IPS-15b (cell line): ENCODE measurements around the gene ULK4.

Experiments used
- H3K27me3 ChIP-seq: one replicate; pipeline ENCODE4 v1.6.1; 2013; ENCODE audit warnings: low read length; ENCODE audit not compliant: control insufficient read depth, insufficient read depth
- H3K36me3 ChIP-seq: one replicate; pipeline ENCODE4 v1.6.1; 2013; ENCODE audit warnings: low read length; ENCODE audit not compliant: control insufficient read depth, insufficient read depth
- H3K4me1 ChIP-seq: one replicate; pipeline ENCODE4 v1.6.1; 2013; ENCODE audit warnings: mild to moderate bottlenecking, low read length; ENCODE audit not compliant: control insufficient read depth, insufficient read depth
- H3K4me3 ChIP-seq: one replicate; pipeline ENCODE4 v1.5.1; 2013; ENCODE audit warnings: low read depth, low read length
- H3K9ac ChIP-seq: one replicate; pipeline ENCODE4 v1.6.1; 2013; ENCODE audit warnings: low read depth, mild to moderate bottlenecking, low read length
- H3K9me3 ChIP-seq: one replicate; pipeline ENCODE4 v1.6.1; 2013; ENCODE audit warnings: mild to moderate bottlenecking, low read length; ENCODE audit not compliant: control insufficient read depth, insufficient read depth

ULK4 gene

GRCh38 chr3:41955192-41955591 is 6.7 kb downstream of the ULK4 start:
- Histone ChIP-seq H3K36me3 (no peaks in the 10 kb centered on the region), H3K9me3 (no peaks in the 10 kb centered on the region), H3K4me1 (no peaks in the 10 kb centered on the region), H3K9ac (no peak overlapping the region), H3K4me3 (no peak overlapping the region), H3K27me3 (no peaks in the 10 kb centered on the region)

- Histone ChIP-seq H3K36me3 (no peaks in the 10 kb centered on the region), H3K4me1 (no peaks in the 10 kb centered on the region), H3K27me3 (no peaks in the 10 kb centered on the region), H3K9me3 (no peaks in the 10 kb centered on the region), H3K4me3 (no peak overlapping the region), H3K9ac (no peak overlapping the region)
Measured at GRCh38 chr3:41943311-41943843, 18.5 kb downstream of the ULK4 start.

GRCh38 chr3:41940393-41940792 is 21.5 kb downstream of the ULK4 start:
- no peak overlapping the region for H3K9ac ChIP-seq
- H3K4me1 ChIP-seq = no peaks in the 10 kb centered on the region
- H3K36me3 ChIP-seq = no peaks in the 10 kb centered on the region
- no peak overlapping the region for H3K4me3 ChIP-seq
- H3K9me3 ChIP-seq = no peaks in the 10 kb centered on the region
- no peaks in the 10 kb centered on the region for H3K27me3 ChIP-seq

GRCh38 chr3:41936384-41936783 is 25.5 kb downstream of the ULK4 start:
- Histone ChIP-seq H3K9me3 (no peaks in the 10 kb centered on the region), H3K4me3 (no peak overlapping the region), H3K36me3 (no peaks in the 10 kb centered on the region), H3K27me3 (no peaks in the 10 kb centered on the region), H3K4me1 (no peaks in the 10 kb centered on the region), H3K9ac (no peak overlapping the region)

GRCh38 chr3:41933154-41933676 is 28.7 kb downstream of the ULK4 start:
- H3K27me3 ChIP-seq = no peaks in the 10 kb centered on the region
- no peaks in the 10 kb centered on the region for H3K9me3 ChIP-seq
- H3K9ac ChIP-seq = no peak overlapping the region
- no peaks in the 10 kb centered on the region for H3K36me3 ChIP-seq
- no peaks in the 10 kb centered on the region for H3K4me1 ChIP-seq
- H3K4me3 ChIP-seq = no peak overlapping the region

GRCh38 chr3:41932464-41932863 is 29.4 kb downstream of the ULK4 start:
- no peaks in the 10 kb centered on the region for H3K36me3 ChIP-seq

GRCh38 chr3:41920406-41920965 is 41.4 kb downstream of the ULK4 start:
- Histone ChIP-seq H3K9ac (no peak overlapping the region), H3K36me3 (no peaks in the 10 kb centered on the region), H3K4me1 (no peaks in the 10 kb centered on the region), H3K9me3 (no peaks in the 10 kb centered on the region), H3K4me3 (no peak overlapping the region), H3K27me3 (no peaks in the 10 kb centered on the region)

More at GRCh38 chr3:41932464-41932863, 29.4 kb downstream of the ULK4 start:
- H3K9me3 ChIP-seq = no peaks in the 10 kb centered on the region
- no peaks in the 10 kb centered on the region for H3K4me1 ChIP-seq
- no peak overlapping the region for H3K4me3 ChIP-seq
- H3K9ac ChIP-seq = no peak overlapping the region
- H3K27me3 ChIP-seq = no peaks in the 10 kb centered on the region

GRCh38 chr3:41915353-41915752 is 46.5 kb downstream of the ULK4 start:
- no peaks in the 10 kb centered on the region for H3K36me3 ChIP-seq
- H3K9ac ChIP-seq = no peak overlapping the region
- H3K27me3 ChIP-seq = no peaks in the 10 kb centered on the region
- H3K4me1 ChIP-seq = no peaks in the 10 kb centered on the region
- H3K9me3 ChIP-seq = no peaks in the 10 kb centered on the region
- H3K4me3 ChIP-seq = no peak overlapping the region

- Histone ChIP-seq H3K9ac (no peak overlapping the region), H3K36me3 (no peaks in the 10 kb centered on the region), H3K9me3 (no peaks in the 10 kb centered on the region), H3K4me1 (no peaks in the 10 kb centered on the region), H3K27me3 (no peaks in the 10 kb centered on the region), H3K4me3 (no peak overlapping the region)
Measured at GRCh38 chr3:41912280-41912679, 49.6 kb downstream of the ULK4 start.

GRCh38 chr3:41907330-41908073 is 54.4 kb downstream of the ULK4 start:
- Histone ChIP-seq H3K9ac (no peak overlapping the region), H3K36me3 (no peaks in the 10 kb centered on the region), H3K4me1 (no peaks in the 10 kb centered on the region), H3K27me3 (no peaks in the 10 kb centered on the region), H3K4me3 (no peak overlapping the region), H3K9me3 (no peaks in the 10 kb centered on the region)

GRCh38 chr3:41900265-41900664 is 61.6 kb downstream of the ULK4 start:
- Histone ChIP-seq H3K4me1 (no peaks in the 10 kb centered on the region), H3K9ac (no peak overlapping the region), H3K27me3 (no peaks in the 10 kb centered on the region), H3K36me3 (no peaks in the 10 kb centered on the region), H3K4me3 (no peak overlapping the region), H3K9me3 (no peaks in the 10 kb centered on the region)

- no peaks in the 10 kb centered on the region for H3K27me3 ChIP-seq
- no peaks in the 10 kb centered on the region for H3K4me1 ChIP-seq
- H3K9me3 ChIP-seq = no peaks in the 10 kb centered on the region
- no peaks in the 10 kb centered on the region for H3K36me3 ChIP-seq
- H3K9ac ChIP-seq = no peak overlapping the region
- no peak overlapping the region for H3K4me3 ChIP-seq
Measured at GRCh38 chr3:41898631-41899030, 63.3 kb downstream of the ULK4 start.
